Left ventricle myocardium superior (tissue), 1 donor: ENCODE measurements around the gene COL26A1. TPM values are rescaled to one million over a fixed set of nuclear protein-coding genes. Genes with fewer than 3 reads are reported as not detected.
"Not testable (repeated sequence)": the region's sequence is repeated elsewhere in the genome, so short reads cannot be mapped to it uniquely, and the experiment has no call there.

Source experiments
- ATAC-seq: fragments of 200-7000 bp; cut with Tn5 transposase; one replicate; pipeline ENCODE4 v1.9.1; 2020; ENCODE audit warnings: mild to moderate bottlenecking, moderate library complexity
- DNase-seq: peaks from one replicate; pipeline ENCODE4 v3.0.0-alpha.2; 2020
- intact Hi-C: fragments of 100-400 bp; cut with micrococcal nuclease; formaldehyde crosslinking; loops from one replicate; pipeline ENCODE4 v1.11.0; 2022
- total RNA-seq: library from RNA; stranded (reverse); fragmentation: NEBNext Ultra II Directional; extraction: Animal tissue kit (Norgen Biotek cat#: 25700); gene quantifications from one replicate; pipeline ENCODE4 v1.2.1, GENCODE V29; 2021
- donor health status: DM: no; HTN: yes; CAD: no; lungs with severe emphysema.

COL26A1 gene
- total RNA-seq, 1 donor from 2014 or later: not detected

DNA sequence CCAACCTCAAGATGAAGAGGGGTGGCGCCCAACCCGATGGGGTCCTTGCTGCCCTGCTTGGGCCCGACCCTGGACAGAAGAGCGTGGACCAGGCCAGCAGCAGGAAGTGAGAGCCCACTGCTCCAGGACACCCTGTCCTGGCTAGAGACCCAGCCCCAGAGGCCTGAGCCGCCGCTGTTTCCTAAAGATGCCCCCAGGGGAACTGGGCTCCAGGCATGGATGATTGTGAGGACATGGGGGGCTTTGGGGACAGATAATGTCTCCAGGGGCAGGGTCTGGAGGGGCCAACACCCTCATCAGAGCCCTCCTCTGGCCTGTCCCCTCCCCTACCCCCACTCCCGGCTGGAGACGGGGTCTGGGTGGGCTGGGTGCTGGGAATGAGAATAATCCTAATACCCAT lies 194.7 kb downstream of the COL26A1 start:
- DNase-seq: no peak
- ATAC-seq: no peak

DNA sequence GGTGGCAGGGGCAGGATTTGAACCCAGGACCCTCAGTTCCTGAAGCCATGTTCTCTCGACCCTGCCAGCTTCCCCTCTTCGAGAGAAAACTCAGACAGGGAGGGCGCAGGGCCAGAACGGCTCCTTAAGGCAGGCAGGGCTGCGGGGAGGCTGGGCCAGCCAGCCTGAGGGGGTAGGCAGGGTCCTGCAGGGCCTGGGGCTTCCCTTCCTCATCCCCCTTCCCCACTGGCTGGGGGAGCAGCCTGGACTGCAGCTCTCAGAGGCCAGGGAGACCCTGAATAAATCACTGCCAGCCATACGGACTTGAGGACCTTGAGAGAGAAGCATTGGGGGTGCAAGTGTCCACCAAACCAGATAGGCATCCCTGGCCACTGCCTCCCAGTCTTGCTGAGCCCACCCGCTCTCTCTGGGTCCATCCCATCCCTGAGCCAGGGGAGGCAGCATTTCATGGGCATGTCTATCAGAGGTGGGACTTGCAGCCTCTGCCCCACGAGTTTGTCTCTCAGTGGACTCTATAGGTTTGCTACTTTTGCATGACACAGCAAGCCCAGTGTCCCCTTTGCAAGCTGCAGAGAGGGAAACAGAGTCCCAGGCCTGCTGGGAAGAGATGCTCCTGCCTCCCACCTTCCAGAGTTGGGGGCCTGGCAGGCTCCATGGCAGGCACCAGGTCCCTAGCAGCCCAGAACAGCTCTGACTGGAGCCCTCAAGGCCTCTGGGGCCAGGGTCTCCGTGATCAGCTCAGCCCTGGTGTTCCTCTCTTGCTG lies 195.5 kb downstream of the COL26A1 start:
- intact Hi-C loops: no loop called here
- DNase-seq: no peak

More for the DNA sequence above, 194.7 kb downstream of the COL26A1 start:
- intact Hi-C loops: no loop called here

GRCh38 chr7:101558742-101559325 lies 196.2 kb downstream of the COL26A1 start:
- ATAC-seq: no peak
- intact Hi-C loops: no loop called here
- no peak for DNase-seq

More for the DNA sequence above, 195.5 kb downstream of the COL26A1 start:
- ATAC-seq: no peak

- intact Hi-C loops: no loop called here
- DNase-seq (no peak), ATAC-seq (no peak)
These were observed 196.9 kb downstream of the COL26A1 start for GRCh38 chr7:101559586-101559985.

DNA sequence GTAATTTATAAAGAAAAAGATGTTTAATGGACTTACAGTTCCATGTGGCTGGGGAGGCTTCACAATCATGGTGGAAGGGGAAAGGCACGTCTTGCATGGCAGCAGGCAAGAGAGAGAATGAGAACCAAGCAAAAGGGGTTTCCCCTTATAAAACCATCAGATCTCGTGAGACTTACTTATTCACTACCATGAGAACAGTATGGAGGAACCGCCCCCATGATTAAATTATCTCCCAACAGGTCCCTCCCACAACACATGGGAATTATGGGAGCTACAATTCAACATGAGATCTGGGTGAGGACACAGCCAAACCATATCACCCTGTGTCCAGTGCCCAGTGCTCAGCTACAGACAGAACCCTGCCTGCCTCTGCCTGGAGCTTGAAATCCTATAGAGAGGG lies 197.3 kb downstream of the COL26A1 start:
- intact Hi-C loops, DNase-seq, ATAC-seq: not testable (repeated sequence)

DNA sequence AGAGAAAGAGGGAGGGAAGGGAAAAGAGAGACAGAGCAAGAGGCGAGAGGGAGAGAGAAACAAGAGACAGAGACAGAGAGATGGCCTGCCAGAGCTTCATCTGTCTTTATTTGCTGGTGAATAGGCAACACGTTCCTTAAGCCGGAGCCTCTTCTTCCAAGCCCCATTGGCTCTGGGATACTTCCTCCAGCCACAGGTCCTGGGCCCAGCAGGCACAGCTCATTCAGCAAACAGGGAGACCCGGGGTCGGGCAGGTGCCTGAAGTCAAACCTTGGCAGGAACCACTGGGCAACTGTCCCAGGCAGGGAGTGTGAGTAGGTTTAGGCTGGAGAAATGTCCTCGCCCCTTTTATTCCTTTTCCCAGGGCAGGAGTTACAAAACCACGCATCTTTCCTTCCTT lies 198.2 kb downstream of the COL26A1 start:
- ATAC-seq (no peak), DNase-seq (no peak)
- intact Hi-C loops: no loop called here

- DNase-seq, ATAC-seq, intact Hi-C loops: not testable (repeated sequence)
These were observed 198.6 kb downstream of the COL26A1 start for GRCh38 chr7:101561293-101561692.

DNA sequence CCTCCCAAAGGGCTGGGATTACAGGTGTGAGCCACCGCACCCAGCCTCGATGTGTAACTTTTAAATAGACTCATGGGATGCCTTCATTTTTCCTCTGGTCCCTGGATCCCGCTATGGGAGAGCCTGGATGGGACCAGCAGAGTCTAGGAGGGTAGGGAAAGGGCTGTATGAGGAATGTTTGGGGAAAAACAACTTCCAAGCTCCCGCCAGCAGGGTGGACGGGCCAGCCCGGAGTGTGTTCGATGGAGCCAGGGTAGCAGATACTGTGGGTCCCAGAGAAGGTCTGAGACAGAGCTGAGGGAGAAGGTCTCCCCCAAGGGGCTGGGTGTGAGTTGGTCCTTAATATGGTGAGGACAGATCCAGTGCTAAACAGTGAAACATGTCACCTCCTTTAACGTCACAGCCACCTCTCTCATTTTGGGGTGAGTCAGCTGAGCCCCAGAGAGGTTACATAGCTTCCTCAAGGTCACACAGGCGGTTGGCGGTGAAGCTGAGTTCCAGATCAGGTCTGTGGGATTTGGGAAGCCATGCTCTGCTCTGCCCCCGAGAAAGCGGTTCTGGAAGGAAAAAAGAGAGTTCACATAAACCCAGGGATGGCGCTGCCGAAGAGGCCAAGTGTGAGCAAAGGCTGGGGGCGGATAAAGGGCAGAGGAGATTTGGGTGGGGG lies 200.0 kb downstream of the COL26A1 start:
- intact Hi-C loops: no loop called here

DNA sequence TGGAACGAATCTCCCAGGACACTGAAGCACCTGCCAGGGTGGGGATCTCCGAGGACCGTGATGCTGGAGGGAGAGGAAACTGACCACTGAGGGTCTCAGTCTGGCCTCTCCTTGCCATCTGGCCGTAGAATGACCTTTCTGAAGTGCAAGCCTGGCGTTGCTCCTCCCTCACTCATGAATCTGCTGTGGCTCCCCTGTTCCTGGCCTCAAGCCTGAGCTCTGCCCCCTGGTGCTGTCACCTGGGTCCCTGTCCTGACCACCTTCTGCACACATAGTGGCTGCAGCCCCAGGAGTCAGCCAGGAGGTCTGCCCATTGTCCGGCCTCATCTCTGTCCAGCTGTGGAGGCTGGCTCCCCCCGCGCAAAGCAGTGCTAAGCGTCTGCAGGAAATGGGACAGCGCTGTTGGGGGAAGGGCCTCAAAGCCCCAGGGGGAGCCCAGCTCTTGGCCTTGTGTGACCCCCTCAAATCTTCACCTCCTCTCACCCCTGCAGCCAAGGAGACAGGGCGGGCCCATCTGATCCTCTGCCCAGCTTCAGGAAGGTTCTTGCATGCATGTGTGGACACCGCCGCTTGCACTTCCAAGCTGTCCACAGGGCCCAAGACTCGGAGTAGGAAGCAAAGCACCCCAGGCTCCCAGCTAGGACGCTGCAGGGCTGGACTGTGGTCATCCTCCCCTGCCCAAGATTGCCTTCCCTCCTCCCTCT lies 200.7 kb downstream of the COL26A1 start:
- intact Hi-C loops: no loop called here
- no peak for ATAC-seq
- DNase-seq: no peak

More for the DNA sequence above, 200.0 kb downstream of the COL26A1 start:
- no peak for DNase-seq
- no peak for ATAC-seq

DNA sequence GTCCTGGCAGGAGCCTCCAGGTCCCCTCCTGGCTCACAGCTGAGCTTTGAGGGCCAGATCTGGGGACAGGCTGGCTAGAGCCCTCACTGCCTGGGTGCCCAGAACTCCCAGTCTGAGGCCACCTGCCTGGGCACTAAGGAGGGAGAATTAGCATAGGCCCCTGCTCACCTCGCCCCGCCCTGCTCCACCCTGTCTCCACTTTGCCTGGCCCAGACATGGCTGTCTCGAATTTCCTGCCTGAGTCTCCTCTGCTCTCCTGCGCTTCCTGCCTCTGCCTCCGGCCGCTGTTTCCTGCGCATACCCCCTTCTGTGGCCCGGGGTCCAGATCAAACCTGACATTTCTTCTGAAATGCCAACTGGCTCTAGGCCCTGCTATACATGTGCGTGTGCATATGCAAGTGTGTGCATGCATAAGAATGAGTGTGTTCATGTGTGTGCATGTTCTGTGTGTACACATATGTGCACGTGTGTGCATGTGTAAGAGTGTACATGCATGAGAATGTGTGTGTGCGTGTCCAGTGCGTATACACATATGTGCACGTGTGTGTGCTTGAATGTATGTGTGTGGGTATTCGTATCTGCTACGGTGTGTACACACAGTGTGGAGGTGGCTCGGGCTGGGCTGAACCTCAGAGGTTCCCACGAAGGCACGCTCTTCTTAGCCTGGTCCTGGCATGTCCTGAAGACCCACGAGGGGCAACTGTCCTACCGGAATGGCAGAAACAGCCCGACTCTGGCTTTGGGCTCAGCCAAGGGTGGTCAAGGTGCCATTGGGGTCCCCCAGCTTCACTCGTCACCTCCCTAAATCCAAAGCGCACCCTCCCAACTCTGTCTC lies 201.5 kb downstream of the COL26A1 start:
- no peak for ATAC-seq
- DNase-seq: no peak
- intact Hi-C loops: no loop called here

DNA sequence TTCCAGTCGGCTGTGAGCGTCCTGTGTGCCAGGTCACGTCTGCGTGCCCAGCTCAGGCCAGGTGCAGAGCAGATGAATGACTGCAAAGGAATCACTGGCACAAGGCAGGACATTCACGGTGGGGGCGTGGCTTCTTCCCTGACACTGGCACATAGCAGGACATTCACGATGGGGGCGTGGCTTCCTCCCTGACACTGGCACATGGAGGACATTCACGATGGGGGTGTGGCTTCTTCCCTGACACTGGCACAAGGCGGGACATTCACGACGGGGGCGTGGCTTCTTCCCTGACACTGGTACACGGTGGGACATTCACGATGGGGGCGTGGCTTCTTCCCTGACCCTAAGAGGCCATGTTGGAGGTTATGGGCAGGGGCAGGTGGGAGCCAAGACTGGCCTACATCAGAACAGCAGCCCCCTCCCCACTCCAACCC lies 202.1 kb downstream of the COL26A1 start:
- intact Hi-C loops: no loop called here
- ATAC-seq (no peak), DNase-seq (no peak)

- ATAC-seq: no peak
- intact Hi-C loops: no loop called here
- DNase-seq: no peak
These were observed 203.0 kb downstream of the COL26A1 start for GRCh38 chr7:101565601-101566209.

DNA sequence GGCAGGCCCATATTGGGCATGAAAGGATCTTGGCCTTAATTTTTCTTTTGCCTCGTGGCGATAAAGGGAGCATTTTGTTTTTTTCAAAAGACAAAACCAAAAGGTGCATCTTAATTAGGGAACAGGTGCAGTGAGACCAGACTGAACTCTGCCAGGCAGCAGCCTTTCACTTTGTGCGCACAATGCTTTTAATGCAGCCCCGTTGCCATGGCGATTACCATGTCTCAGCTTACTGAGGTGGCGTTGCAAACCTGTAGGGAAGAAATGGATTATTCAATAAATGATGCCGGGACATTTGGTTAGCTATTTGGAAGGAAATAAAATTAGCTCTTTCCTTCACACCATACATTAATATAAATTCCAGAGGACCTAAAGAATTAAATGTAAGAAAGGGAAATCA lies 204.6 kb downstream of the COL26A1 start:
- no peak for ATAC-seq
- intact Hi-C loops: no loop called here
- DNase-seq: no peak

DNA sequence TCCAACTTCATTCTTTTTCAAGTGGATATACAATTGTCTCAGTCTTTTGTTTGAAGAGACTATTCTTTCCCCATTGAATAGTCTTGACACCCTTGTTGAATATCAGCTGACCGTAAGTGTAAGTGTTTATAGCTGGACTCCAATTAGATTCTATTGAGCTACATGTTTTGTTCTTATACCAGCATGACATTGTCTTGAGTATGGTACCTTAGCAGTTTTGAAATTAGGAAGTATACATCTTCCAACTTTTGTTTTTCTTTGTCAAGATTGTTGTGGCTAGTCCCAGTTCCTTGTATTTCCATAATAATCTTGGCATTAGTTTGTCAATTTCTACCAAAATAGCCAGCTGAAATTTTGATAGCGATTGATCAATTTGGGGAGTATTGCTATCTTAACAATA lies 209.5 kb downstream of the COL26A1 start:
- ATAC-seq: no peak
- intact Hi-C loops: no loop called here
- no peak for DNase-seq

GRCh38 chr7:101575168-101575567 lies 212.5 kb downstream of the COL26A1 start:
- ATAC-seq (no peak), DNase-seq (no peak)
- intact Hi-C loops: no loop called here

DNA sequence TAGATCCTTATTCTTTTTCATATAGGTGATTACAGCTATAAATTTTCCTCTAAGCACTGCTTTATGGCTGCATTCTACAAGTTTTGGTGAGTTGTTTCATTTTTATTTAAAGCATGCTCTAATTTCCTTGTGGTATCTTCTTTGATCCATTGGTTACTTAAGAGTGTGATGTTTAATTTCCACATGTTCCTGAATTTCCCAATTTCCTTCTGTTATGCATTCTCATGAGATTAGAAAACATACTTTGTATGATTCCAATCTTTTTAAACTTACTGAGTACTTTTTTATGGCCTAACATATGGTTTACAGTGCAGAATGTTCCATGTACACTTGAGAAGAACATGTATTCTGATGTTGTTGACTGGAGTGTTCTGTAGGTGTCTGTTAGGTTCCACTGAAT lies 213.0 kb downstream of the COL26A1 start:
- ATAC-seq (no peak), DNase-seq (no peak)
- intact Hi-C loops: no loop called here

GRCh38 chr7:101576998-101577397 lies 214.3 kb downstream of the COL26A1 start:
- ATAC-seq (no peak), DNase-seq (no peak)

GRCh38 chr7:101578552-101578951 lies 215.9 kb downstream of the COL26A1 start:
- intact Hi-C loops: no loop called here
- no peak for DNase-seq
- ATAC-seq: no peak

More at GRCh38 chr7:101576998-101577397, 214.3 kb downstream of the COL26A1 start:
- intact Hi-C loops: no loop called here
